Parathyroid adenoma (tissue), 2 donors: ENCODE data around the gene PPP1R10.
A peak's percentile ranks its signal among the peaks of the same experiment; 100 is the strongest.

Source experiments
- H2AFZ ChIP-seq: fragments of 300-600 bp; sonication (generic); one replicate; pipeline ENCODE4 v1.7.0; 2017; ENCODE audit warnings: antibody characterized with exemption, mild to moderate bottlenecking
- H3K27ac ChIP-seq: fragments of 300-600 bp; sonication (generic); one replicate; pipeline ENCODE4 v1.7.0; 2017
- H3K27me3 ChIP-seq: fragments of 300-600 bp; sonication (generic); one replicate; pipeline ENCODE4 v1.7.0; 2017; ENCODE audit warnings: low read length; ENCODE audit not compliant: control insufficient read depth, insufficient read depth
- H3K36me3 ChIP-seq: fragments of 300-600 bp; sonication (generic); one replicate; pipeline ENCODE4 v1.7.0; 2017; ENCODE audit warnings: low read length; ENCODE audit not compliant: control insufficient read depth, insufficient read depth
- H3K4me1 ChIP-seq: fragments of 300-600 bp; sonication (generic); one replicate; pipeline ENCODE4 v1.7.0; 2017; ENCODE audit warnings: control low read depth
- H3K4me2 ChIP-seq: fragments of 300-600 bp; sonication (generic); one replicate; pipeline ENCODE4 v1.7.0; 2017; ENCODE audit warnings: low read length
- H3K4me3 ChIP-seq: fragments of 300-600 bp; sonication (generic); one replicate; pipeline ENCODE4 v1.7.0; 2017; ENCODE audit warnings: low read depth, low read length
- H3K79me2 ChIP-seq: fragments of 300-600 bp; sonication (generic); one replicate; pipeline ENCODE4 v1.7.0; 2017; ENCODE audit warnings: control low read depth
- H3K9ac ChIP-seq: fragments of 300-600 bp; sonication (generic); one replicate; pipeline ENCODE4 v1.7.0; 2017; ENCODE audit warnings: mild to moderate bottlenecking
- H3K9me3 ChIP-seq: fragments of 300-600 bp; sonication (generic); one replicate; pipeline ENCODE4 v1.7.0; 2017; ENCODE audit warnings: low read length; ENCODE audit not compliant: control insufficient read depth
- TF ChIP-seq, protein P1 (sequence below): fragments of 300-600 bp; sonication (generic); IDR thresholded peaks from one replicate; pipeline ENCODE4 v1.7.0; 2017; ENCODE audit warnings: antibody characterized with exemption, mild to moderate bottlenecking
- donor health status: primary hyperparathyroidism.

Gene PPP1R10

DNA sequence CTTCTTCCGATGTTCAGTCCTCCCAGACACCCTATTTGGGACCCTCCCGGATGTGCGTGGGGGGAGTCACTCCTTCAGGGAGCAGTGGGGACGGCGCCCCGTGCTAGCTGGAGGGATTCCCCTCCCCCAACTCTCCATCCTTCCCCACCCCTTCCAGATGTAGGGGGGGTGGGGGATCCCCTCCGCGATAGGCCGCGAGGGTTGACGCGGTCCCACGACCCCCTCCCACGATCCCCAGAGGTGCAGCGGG, 61.3 kb downstream of the PPP1R10 start:
- peak overlapping the region; percentile 99 for H3K27ac ChIP-seq
- TF ChIP-seq, protein P1, sequence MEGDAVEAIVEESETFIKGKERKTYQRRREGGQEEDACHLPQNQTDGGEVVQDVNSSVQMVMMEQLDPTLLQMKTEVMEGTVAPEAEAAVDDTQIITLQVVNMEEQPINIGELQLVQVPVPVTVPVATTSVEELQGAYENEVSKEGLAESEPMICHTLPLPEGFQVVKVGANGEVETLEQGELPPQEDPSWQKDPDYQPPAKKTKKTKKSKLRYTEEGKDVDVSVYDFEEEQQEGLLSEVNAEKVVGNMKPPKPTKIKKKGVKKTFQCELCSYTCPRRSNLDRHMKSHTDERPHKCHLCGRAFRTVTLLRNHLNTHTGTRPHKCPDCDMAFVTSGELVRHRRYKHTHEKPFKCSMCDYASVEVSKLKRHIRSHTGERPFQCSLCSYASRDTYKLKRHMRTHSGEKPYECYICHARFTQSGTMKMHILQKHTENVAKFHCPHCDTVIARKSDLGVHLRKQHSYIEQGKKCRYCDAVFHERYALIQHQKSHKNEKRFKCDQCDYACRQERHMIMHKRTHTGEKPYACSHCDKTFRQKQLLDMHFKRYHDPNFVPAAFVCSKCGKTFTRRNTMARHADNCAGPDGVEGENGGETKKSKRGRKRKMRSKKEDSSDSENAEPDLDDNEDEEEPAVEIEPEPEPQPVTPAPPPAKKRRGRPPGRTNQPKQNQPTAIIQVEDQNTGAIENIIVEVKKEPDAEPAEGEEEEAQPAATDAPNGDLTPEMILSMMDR: no peak
- peak overlapping the region; percentile 100 for H3K4me3 ChIP-seq
- no peaks in the 10 kb centered on the region for H3K27me3 ChIP-seq
- peaks cover 8% of the 10 kb centered on the region for H3K4me1 ChIP-seq
- no peaks in the 10 kb centered on the region for H3K9me3 ChIP-seq
- H3K36me3 ChIP-seq: no peaks in the 10 kb centered on the region
- H2AFZ ChIP-seq: peak overlapping the region; percentile 98
- H3K9ac ChIP-seq: no peak overlapping the region
- peak overlapping the region; percentile 100 for H3K4me2 ChIP-seq
- no peaks in the 10 kb centered on the region for H3K79me2 ChIP-seq

DNA sequence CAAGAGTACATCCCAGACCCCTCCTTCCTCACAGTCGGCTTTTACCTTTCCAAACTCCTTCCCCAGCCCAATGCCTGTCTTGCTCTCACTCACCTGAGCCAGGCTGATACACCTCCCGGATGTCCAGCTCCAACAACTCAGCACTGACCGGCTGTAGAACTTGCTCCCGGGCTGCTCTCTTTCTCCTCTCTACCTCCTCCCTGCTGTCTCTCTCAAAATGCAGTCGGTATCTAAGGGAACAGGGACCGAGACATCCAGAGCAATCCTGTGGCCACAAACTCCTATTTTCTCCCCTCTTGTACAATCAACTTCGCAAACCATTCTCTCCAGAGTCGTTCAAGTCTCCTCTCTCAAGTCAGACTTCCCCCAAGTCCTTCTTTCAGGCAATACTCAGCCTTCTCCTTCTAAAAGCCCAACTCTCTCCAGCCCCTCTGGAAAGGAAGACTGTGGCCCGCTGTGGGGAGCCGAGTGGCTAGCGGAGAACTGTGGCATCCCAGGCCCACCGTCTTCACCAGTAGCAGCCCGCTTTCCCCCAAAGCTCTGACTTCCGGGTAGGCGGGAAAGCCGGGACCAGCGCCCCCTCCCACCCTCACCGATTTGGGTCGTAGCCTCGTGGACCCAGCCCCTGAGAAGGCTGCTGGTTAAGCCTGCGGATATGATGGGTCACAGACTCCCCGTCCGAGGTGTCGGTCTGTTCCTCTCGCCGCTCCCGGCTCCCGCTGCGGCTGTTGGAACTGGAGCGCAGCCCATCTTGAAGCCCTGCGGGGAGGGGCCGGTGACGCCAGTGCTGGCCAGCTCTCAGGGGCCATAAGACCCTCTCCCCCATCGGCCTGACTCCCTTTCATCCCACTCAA, 61.9 kb downstream of the PPP1R10 start:
- peak overlapping the region; percentile 99 for H3K27ac ChIP-seq
- H3K4me3 ChIP-seq: peak overlapping the region; percentile 100
- no peaks in the 10 kb centered on the region for H3K36me3 ChIP-seq
- TF ChIP-seq, protein P1: no peak
- H3K4me1 ChIP-seq: peaks cover 8% of the 10 kb centered on the region
- H2AFZ ChIP-seq: peak overlapping the region; percentile 98
- H3K79me2 ChIP-seq: no peaks in the 10 kb centered on the region
- H3K9ac ChIP-seq: no peak overlapping the region
- H3K4me2 ChIP-seq: peak overlapping the region; percentile 100
- no peaks in the 10 kb centered on the region for H3K9me3 ChIP-seq
- H3K27me3 ChIP-seq: no peaks in the 10 kb centered on the region

DNA sequence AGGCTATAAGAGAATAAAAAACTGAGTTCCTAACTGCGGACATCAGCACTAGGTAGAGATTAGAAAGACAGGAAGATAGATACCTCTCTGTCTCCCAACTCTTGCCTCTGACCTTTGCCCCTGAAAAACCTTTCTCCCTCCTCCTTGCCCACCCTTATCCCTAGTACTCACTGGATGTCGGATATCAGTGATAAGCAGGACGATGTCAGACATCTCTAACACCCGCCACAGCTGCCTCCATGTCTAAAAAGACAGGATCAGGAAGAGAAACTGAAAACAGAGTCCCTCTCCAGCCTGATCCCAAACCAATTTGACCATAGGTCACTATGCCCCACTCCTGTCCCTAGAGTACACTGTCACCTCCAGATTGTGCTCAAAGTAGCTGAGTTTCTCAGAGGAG, 62.6 kb downstream of the PPP1R10 start:
- no peak overlapping the region for H3K27ac ChIP-seq
- no peak overlapping the region for H3K4me3 ChIP-seq
- no peaks in the 10 kb centered on the region for H3K36me3 ChIP-seq

More for the DNA sequence above, 62.6 kb downstream of the PPP1R10 start:
- Histone ChIP-seq H3K27me3 (no peaks in the 10 kb centered on the region), H3K9me3 (no peaks in the 10 kb centered on the region), H3K79me2 (no peaks in the 10 kb centered on the region), H3K4me2 (no peak overlapping the region), H3K9ac (no peak overlapping the region), H2AFZ (no peak overlapping the region), H3K4me1 (peaks cover 8% of the 10 kb centered on the region)
- TF ChIP-seq, protein P1: no peak
